Measurements from ENCODE around the gene BTBD18. TPM values are rescaled to one million over a fixed set of nuclear protein-coding genes. Genes with fewer than 3 reads are reported as not detected.
A peak's percentile ranks its signal among the peaks of the same experiment; 100 is the strongest.

The BTBD18 gene, protein sequence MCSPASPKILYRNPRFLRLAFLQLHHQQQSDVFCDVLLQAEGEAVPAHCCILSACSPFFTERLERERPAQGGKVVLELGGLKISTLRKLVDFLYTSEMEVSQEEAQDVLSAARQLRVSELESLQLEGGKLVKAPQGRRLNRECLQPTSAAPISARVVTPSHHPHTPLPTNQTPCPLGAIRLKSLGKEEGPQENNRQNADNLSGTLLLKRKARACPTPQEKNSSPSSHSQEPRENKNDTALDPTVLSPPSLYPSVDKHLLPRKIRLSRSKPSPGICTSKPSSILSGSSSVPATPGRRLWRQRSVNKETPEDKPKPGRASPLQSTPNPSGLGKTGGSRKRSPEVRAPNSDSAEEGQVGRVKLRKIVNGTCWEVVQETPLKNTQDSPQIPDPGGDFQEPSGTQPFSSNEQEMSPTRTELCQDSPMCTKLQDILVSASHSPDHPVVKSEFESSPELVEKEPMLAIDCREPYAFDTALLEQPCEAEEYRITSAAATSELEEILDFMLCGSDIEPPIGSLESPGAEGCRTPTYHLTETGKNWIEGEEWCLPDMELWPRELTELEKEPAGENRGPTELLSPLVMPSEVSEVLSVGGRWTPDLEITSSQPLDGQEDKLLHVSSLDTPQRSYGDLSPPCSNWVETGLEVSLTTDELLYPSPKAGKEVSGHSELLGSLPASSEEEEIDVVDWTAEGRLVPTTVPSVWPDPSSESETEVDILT
- not detected for total RNA-seq (ENCODE audit: unreplicated experiment)
- long read RNA-seq: 0 reads

DNA sequence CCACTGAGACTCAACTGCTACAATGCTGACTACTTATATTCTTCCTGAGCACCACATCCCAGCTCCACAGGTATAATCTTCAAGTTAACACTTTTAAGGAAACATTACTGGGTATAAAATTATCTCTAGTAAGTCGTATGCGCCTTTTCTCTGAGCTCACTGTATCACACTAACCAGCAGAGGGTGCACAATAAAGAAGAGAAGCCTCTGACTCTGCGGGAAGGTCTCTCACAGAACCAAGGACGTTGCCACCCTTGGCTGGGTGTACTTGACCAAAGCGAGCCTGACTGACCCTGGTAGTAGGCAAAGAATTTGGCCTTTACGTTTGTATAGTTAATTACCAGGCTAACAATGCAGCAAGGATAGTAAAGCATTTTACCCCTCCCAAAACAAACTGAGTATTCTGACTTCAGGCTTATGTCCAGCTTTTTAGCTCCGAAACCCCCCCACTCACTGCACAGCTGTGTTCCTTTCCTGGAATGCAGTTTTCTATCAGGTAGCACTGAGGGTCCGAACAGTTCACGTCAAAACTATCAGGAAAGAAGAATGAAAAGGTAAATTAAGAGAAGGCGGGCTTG, at the start of gene BTBD18:
TSS of gene BTBD18 (minus strand) at position 144 of the 578 bp plus-strand sequence. CDS start 631 bp downstream, outside the sequence.
- H3K27ac Mint-ChIP-seq (ENCODE audit: unreplicated experiment): no peak within 1 kb of the TSS
- peaks cover 5% of the 10 kb centered on the region for H3K27me3 Mint-ChIP-seq (ENCODE audit: unreplicated experiment)
- peaks cover 3% of the 10 kb centered on the region for H3K9me3 Mint-ChIP-seq (ENCODE audit: unreplicated experiment)
- DNase-seq: no peak
- no peaks in the 10 kb centered on the region for H3K36me3 Mint-ChIP-seq (ENCODE audit: unreplicated experiment)
- H3K4me1 Mint-ChIP-seq (ENCODE audit: low read depth, unreplicated experiment): peaks cover 3% of the 10 kb centered on the region
- TF ChIP-seq, protein P1, sequence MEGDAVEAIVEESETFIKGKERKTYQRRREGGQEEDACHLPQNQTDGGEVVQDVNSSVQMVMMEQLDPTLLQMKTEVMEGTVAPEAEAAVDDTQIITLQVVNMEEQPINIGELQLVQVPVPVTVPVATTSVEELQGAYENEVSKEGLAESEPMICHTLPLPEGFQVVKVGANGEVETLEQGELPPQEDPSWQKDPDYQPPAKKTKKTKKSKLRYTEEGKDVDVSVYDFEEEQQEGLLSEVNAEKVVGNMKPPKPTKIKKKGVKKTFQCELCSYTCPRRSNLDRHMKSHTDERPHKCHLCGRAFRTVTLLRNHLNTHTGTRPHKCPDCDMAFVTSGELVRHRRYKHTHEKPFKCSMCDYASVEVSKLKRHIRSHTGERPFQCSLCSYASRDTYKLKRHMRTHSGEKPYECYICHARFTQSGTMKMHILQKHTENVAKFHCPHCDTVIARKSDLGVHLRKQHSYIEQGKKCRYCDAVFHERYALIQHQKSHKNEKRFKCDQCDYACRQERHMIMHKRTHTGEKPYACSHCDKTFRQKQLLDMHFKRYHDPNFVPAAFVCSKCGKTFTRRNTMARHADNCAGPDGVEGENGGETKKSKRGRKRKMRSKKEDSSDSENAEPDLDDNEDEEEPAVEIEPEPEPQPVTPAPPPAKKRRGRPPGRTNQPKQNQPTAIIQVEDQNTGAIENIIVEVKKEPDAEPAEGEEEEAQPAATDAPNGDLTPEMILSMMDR (IDR thresholded peaks at IDR 0.05; ENCODE audit: partially characterized antibody, unreplicated experiment): peak; percentile 51
- H3K4me3 Mint-ChIP-seq (ENCODE audit: unreplicated experiment): peak within 1 kb of the TSS; percentile 43

DNA sequence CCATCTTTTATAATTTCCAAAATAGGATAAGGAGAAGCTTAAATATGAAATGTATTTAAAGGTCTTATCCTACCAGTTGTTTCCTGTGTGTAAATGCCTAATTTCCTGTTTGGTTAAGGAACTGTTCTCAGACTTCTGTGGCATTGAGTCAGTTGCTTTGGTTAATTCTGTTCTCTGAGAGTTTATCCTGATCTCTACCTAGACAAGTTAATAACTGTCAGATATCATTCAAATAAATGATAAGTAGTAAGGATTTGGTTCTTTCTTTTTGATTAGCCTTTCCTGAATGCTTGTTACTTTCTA, 49.5 kb upstream of the BTBD18 start:
- no peak overlapping the region for H3K27ac Mint-ChIP-seq (ENCODE audit: unreplicated experiment)
- TF ChIP-seq, protein P1 (IDR thresholded peaks at IDR 0.05; ENCODE audit: partially characterized antibody, unreplicated experiment): no peak
- peaks cover 11% of the 10 kb centered on the region for H3K4me1 Mint-ChIP-seq (ENCODE audit: low read depth, unreplicated experiment)
- no peak for DNase-seq
- H3K27me3 Mint-ChIP-seq (ENCODE audit: unreplicated experiment): no peaks in the 10 kb centered on the region
- peaks cover 4% of the 10 kb centered on the region for H3K9me3 Mint-ChIP-seq (ENCODE audit: unreplicated experiment)
- H3K4me3 Mint-ChIP-seq (ENCODE audit: unreplicated experiment): no peak overlapping the region
- H3K36me3 Mint-ChIP-seq (ENCODE audit: unreplicated experiment): no peaks in the 10 kb centered on the region

DNA sequence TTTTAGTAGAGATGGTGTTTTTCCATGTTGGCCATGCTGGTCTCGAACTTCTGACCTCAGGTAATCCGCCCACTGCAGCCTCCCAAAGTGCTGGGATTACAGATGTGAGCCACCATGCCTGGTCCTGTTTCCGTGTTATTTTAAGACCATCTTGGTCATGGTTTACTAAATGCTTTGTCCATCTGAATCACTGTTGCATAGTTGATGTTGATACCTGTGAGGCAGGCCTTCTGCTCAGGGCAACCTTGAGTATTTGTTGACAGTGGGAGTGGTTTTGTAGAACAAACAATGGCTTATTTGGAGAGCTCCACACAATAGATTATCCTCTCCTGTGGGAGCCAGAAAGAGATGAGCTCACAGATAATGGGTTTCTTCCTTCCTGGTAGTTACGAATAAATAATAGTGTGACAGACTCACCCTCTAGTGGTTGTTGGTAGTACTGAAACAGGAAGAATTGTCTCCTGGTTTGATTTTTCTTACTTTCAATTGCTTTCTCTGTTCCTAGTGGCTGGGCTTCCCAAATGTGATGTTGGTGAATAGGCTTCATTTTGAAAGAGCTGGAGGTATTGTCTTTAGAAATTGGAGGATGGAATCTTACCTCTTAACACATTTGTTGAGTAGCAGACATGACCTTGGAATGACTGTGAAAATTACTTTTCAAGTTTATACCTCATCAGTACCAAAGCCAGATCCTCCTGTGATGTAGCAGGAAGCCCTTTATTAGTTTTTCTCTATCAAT, 49.0 kb upstream of the BTBD18 start:
- H3K36me3 Mint-ChIP-seq (ENCODE audit: unreplicated experiment): peaks cover 3% of the 10 kb centered on the region

DNA sequence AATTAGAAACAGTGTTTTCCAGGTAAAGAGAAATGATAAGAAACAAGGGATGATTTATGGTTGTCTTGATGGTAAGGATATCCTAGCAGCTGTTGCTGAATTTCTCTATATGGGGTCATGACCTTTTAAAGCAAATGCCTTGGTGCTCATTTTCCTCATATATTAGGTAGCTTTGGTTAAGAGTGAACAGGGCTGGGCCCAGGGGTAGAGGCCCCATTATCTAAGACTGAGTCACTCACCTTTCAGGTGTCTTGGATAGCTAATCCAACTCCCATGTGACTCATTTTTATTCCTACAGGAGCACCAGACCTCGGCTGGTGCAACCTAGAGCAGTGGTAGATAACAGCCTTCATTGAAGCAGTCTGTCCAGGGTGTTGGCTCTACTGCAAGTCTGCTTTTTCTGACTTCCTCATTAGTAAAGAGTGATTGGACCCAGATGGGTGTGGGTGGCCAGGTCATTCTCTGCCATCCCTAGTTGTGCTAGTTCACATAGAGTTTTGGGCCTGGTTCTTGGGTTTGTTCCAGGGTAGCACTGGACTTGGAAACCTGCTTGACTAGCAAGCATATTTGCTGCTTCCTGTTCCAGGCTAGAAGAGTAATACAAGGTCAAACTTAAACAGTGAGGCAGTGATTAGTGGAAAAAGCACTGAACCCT, 47.4 kb upstream of the BTBD18 start:
- no peak overlapping the region for H3K4me3 Mint-ChIP-seq (ENCODE audit: unreplicated experiment)
- peaks cover 11% of the 10 kb centered on the region for H3K4me1 Mint-ChIP-seq (ENCODE audit: low read depth, unreplicated experiment)
- H3K27ac Mint-ChIP-seq (ENCODE audit: unreplicated experiment): peak overlapping the region; percentile 73
- no peak for DNase-seq
- H3K27me3 Mint-ChIP-seq (ENCODE audit: unreplicated experiment): peaks cover 3% of the 10 kb centered on the region
- TF ChIP-seq, protein P1 (IDR thresholded peaks at IDR 0.05; ENCODE audit: partially characterized antibody, unreplicated experiment): no peak
- H3K9me3 Mint-ChIP-seq (ENCODE audit: unreplicated experiment): peaks cover 4% of the 10 kb centered on the region
- H3K36me3 Mint-ChIP-seq (ENCODE audit: unreplicated experiment): peaks cover 5% of the 10 kb centered on the region

More for the DNA sequence above, 49.0 kb upstream of the BTBD18 start:
- TF ChIP-seq, protein P1 (IDR thresholded peaks at IDR 0.05; ENCODE audit: partially characterized antibody, unreplicated experiment): peak; percentile 93
- Mint-ChIP-seq H3K4me3 (ENCODE audit: unreplicated experiment) (peak overlapping the region; percentile 16), H3K27me3 (ENCODE audit: unreplicated experiment) (peaks cover under 1% of the 10 kb centered on the region), H3K4me1 (ENCODE audit: low read depth, unreplicated experiment) (peaks cover 11% of the 10 kb centered on the region), H3K27ac (ENCODE audit: unreplicated experiment) (peak overlapping the region; percentile 84), H3K9me3 (ENCODE audit: unreplicated experiment) (peaks cover 4% of the 10 kb centered on the region)
- no peak for DNase-seq

Data from glutamatergic neuron (in vitro differentiated cells).